ENCODE data around the gene UBC. TPM values are rescaled to one million over a fixed set of nuclear protein-coding genes. Genes with fewer than 3 reads are reported as not detected.

UBC gene
- total and polyA plus RNA-seq, 4 donors = 1,113 to 1,682 (median 1,303) TPM

DNA sequence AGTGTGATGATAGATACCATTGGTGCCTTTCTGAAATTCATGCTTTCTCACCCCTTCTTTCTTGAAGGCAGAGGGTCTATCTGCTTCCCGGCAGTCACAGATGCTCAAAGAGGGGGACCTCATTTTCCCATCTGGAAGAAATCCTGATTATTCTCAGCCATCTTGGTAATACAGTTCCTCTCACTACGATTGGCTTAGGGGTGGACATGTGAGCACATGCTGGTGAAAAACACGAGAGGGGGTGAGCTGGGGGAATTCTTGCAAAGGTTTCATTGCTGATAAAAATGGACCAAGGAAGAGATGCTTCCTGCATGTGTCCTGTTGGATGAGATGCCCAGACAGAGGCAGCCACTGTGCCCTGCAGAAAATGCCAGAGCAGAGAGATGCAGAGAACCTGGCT, 37.0 kb downstream of the UBC start:
- TF ChIP-seq, protein P1, sequence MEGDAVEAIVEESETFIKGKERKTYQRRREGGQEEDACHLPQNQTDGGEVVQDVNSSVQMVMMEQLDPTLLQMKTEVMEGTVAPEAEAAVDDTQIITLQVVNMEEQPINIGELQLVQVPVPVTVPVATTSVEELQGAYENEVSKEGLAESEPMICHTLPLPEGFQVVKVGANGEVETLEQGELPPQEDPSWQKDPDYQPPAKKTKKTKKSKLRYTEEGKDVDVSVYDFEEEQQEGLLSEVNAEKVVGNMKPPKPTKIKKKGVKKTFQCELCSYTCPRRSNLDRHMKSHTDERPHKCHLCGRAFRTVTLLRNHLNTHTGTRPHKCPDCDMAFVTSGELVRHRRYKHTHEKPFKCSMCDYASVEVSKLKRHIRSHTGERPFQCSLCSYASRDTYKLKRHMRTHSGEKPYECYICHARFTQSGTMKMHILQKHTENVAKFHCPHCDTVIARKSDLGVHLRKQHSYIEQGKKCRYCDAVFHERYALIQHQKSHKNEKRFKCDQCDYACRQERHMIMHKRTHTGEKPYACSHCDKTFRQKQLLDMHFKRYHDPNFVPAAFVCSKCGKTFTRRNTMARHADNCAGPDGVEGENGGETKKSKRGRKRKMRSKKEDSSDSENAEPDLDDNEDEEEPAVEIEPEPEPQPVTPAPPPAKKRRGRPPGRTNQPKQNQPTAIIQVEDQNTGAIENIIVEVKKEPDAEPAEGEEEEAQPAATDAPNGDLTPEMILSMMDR (IDR thresholded peaks at IDR 0.05; ENCODE audit: control extremely low read depth, extremely low read depth) = no peak
- Histone ChIP-seq H3K9me3 (ENCODE audit: control insufficient read depth in 4 of 4, insufficient read depth in 3 of 4, low read length in 3 of 4) (peaks cover 0 to 2% (median 0%) of the 10 kb centered on the region in 4 donors), H3K36me3 (ENCODE audit: control insufficient read depth in 4 of 4, insufficient read depth in 4 of 4, low read length in 4 of 4) (no peaks in the 10 kb centered on the region), H3K27ac (ENCODE audit: low read depth in 1 of 2, low read length in 1 of 2) (no peak overlapping the region), H3K4me3 (no peak overlapping the region), H3K4me1 (ENCODE audit: control insufficient read depth in 5 of 5, insufficient read depth in 5 of 5, low read length in 5 of 5) (peaks cover 0 to 8% (median 2%) of the 10 kb centered on the region in 5 donors), H3K27me3 (ENCODE audit: control insufficient read depth in 3 of 3, insufficient read depth in 3 of 3, low read length in 2 of 3) (no peaks in the 10 kb centered on the region), H3K9ac (ENCODE audit: insufficient read depth in 1 of 2, low read length in 2 of 2) (no peak overlapping the region)
- no peak for ATAC-seq (ENCODE audit: insufficient read depth, low FRiP score)
- no peak for DNase-seq
- 74 to 80% methylated on average over 3 of the region's 3 CpGs for WGBS, 2 donors

DNA sequence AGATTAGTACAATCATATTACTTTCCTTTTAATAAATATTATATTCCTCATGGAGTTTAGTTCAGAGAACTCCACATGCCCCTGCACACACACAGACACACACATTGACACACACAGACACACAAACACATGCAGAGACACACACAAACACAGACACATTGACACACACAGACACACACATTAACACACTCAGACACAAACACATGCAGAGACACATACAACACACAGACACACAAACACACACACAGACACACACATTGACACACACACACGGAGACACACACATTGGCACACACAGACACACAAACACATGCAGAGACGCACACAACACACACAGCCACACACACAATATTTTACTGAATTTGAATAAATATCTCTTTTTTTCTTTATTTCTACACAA, 38.3 kb downstream of the UBC start:
- WGBS, 2 donors = 90 to 96% methylated on average over 2 of the region's 2 CpGs
- TF ChIP-seq, protein P1 (IDR thresholded peaks at IDR 0.05; ENCODE audit: control extremely low read depth, extremely low read depth) = no peak
- no peak overlapping the region for H3K27ac ChIP-seq (ENCODE audit: low read depth in 1 of 2, low read length in 1 of 2)
- H3K9me3 ChIP-seq (ENCODE audit: control insufficient read depth in 4 of 4, insufficient read depth in 3 of 4, low read length in 3 of 4) = peaks cover 0 to 2% (median 0%) of the 10 kb centered on the region in 4 donors
- H3K27me3 ChIP-seq (ENCODE audit: control insufficient read depth in 3 of 3, insufficient read depth in 3 of 3, low read length in 2 of 3) = no peaks in the 10 kb centered on the region
- H3K36me3 ChIP-seq (ENCODE audit: control insufficient read depth in 4 of 4, insufficient read depth in 4 of 4, low read length in 4 of 4) = no peaks in the 10 kb centered on the region
- no peak overlapping the region for H3K9ac ChIP-seq (ENCODE audit: insufficient read depth in 1 of 2, low read length in 2 of 2)
- DNase-seq = no peak
- no peak for ATAC-seq (ENCODE audit: insufficient read depth, low FRiP score)
- no peak overlapping the region for H3K4me3 ChIP-seq
- peaks cover 0 to 8% (median 1%) of the 10 kb centered on the region in 5 donors for H3K4me1 ChIP-seq (ENCODE audit: control insufficient read depth in 5 of 5, insufficient read depth in 5 of 5, low read length in 5 of 5)

DNA sequence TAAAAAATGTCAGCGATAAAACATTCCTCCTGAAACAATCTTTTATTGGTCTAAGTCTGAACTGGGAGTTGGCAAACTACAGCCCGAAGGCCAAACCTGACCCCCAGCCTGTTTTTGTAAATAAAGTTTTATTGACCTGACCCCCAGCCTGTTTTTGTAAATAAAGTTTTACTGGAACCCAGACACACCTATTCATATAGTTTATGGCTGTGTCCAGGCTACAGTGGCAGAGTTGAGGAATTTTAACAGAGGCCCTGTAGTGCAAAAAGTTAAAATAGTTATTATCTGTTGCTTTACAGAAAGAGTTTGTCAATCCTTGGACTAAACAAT, 38.7 kb downstream of the UBC start:
- H3K9ac ChIP-seq (ENCODE audit: insufficient read depth in 1 of 2, low read length in 2 of 2) = no peak overlapping the region
- H3K4me1 ChIP-seq (ENCODE audit: control insufficient read depth in 5 of 5, insufficient read depth in 5 of 5, low read length in 5 of 5) = peaks cover 0 to 5% (median 0%) of the 10 kb centered on the region in 5 donors
- H3K27ac ChIP-seq (ENCODE audit: low read depth in 1 of 2, low read length in 1 of 2) = no peak overlapping the region
- ATAC-seq (ENCODE audit: insufficient read depth, low FRiP score) (no peak), DNase-seq (no peak)
- no peaks in the 10 kb centered on the region for H3K36me3 ChIP-seq (ENCODE audit: control insufficient read depth in 4 of 4, insufficient read depth in 4 of 4, low read length in 4 of 4)
- TF ChIP-seq, protein P1 (IDR thresholded peaks at IDR 0.05; ENCODE audit: control extremely low read depth, extremely low read depth) = no peak
- H3K9me3 ChIP-seq (ENCODE audit: control insufficient read depth in 4 of 4, insufficient read depth in 3 of 4, low read length in 3 of 4) = peaks cover 0 to 2% (median 0%) of the 10 kb centered on the region in 4 donors
- 88 to 89% methylated on average over 2 of the region's 2 CpGs for WGBS, 2 donors
- H3K4me3 ChIP-seq = no peak overlapping the region
- H3K27me3 ChIP-seq (ENCODE audit: control insufficient read depth in 3 of 3, insufficient read depth in 3 of 3, low read length in 2 of 3) = no peaks in the 10 kb centered on the region

Measured in lung (tissue), 12 donors.